ENCODE data around the gene FBLN2. TPM values are rescaled to one million over a fixed set of nuclear protein-coding genes. Genes with fewer than 3 reads are reported as not detected.

Gene FBLN2
- polyA plus RNA-seq, 3 donors: 0.08 TPM; not detected in 2

DNA sequence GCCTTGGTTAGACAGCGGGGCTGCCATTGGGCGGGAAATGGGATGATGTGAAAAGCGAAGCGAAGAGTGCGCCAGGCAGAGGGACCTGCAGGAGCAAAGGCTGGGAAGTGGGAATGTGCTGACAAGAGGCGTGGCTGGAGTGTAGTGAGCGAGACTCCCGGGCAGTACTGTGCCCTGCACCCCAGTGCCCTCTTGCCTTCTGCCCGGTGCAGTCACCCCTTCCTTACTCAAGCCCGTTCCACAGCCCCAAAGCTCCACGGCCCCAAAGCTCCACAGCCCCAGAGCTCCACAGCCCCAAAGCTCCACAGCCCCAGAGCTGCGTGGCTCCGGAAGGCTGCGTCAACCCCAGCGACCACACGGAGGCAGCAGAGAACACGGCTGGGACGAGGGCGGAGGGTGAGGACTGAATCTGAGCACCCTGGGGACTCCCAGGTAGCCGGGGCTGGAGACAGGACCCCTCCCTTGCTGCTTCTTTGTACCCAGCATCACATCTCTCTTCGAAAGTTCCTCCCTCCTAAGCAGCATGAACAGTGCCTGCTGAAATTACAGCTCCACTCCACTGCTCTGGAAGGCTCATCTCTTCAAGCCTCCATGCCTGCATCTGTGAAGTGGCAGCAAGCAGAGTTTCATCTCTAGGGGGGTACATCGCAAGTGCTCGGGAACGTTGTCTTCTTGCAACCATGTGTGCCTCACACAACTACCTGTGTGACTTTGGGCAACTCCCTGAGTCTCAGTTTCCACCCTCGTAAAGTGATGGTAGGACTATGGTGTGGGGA, 108.9 kb downstream of the FBLN2 start:
- intact Hi-C loops (cut with micrococcal nuclease): loop anchor here in 1 of 2 donors (10.0 kb wide), 1 partner anchor 563 kb away; no protein-coding TSS in a partner anchor
- H3K9me3 Mint-ChIP-seq: peaks cover 0 to 6% (median 0%) of the 10 kb centered on the region in 7 donors
- peaks cover 3% of the 10 kb centered on the region for H3K4me1 Mint-ChIP-seq
- Histone ChIP-seq H2AFZ (ENCODE audit: insufficient read depth, low read depth, low read length, poor library complexity, severe bottlenecking) (no peak overlapping the region), H3K27ac (ENCODE audit: low read depth in 1 of 2, low read length in 2 of 2) (no peak overlapping the region), H3K9ac (ENCODE audit: insufficient read depth, low read length, poor library complexity, severe bottlenecking) (no peak overlapping the region), H3K27me3 (ENCODE audit: control insufficient read depth in 2 of 2, insufficient read depth in 2 of 2, low read length in 2 of 2) (peaks cover 4 to 33% of the 10 kb centered on the region in 2 donors), H4K20me1 (ENCODE audit: insufficient read depth, low read length) (no peaks in the 10 kb centered on the region), H3K79me2 (ENCODE audit: insufficient read depth, low read length) (no peaks in the 10 kb centered on the region), H3K4me1 (ENCODE audit: control insufficient read depth in 1 of 2, insufficient read depth in 2 of 2, low read length in 2 of 2) (peaks cover 0 to 3% of the 10 kb centered on the region in 2 donors), H3K9me3 (replicated peaks in 1 of 2; ENCODE audit: control insufficient read depth in 1 of 2, insufficient read depth in 1 of 2, low read length in 2 of 2) (no peaks in the 10 kb centered on the region), H3K4me3 (replicated peaks in 1 of 3; ENCODE audit: low read depth in 2 of 3, low read length in 3 of 3) (no peak overlapping the region), H3K4me2 (replicated peaks; ENCODE audit: extremely low read depth, low read length, poor library complexity, severe bottlenecking) (no peak overlapping the region), H3K36me3 (replicated peaks in 1 of 2; ENCODE audit: control insufficient read depth in 1 of 2, insufficient read depth in 2 of 2, low read length in 2 of 2) (no peaks in the 10 kb centered on the region)
- H3K27ac Mint-ChIP-seq: no peak overlapping the region
- no peaks in the 10 kb centered on the region for H3K36me3 Mint-ChIP-seq
- peaks cover 26 to 42% (median 41%) of the 10 kb centered on the region in 3 donors for H3K27me3 Mint-ChIP-seq (ENCODE audit: low read depth in 3 of 3)
- 17% methylated on average over 19 of the region's 25 CpGs for WGBS (ENCODE audit: insufficient coverage)
- H3K4me3 Mint-ChIP-seq: peak overlapping the region in 1 of 2 donors; percentile 50
- TF ChIP-seq, protein P1, sequence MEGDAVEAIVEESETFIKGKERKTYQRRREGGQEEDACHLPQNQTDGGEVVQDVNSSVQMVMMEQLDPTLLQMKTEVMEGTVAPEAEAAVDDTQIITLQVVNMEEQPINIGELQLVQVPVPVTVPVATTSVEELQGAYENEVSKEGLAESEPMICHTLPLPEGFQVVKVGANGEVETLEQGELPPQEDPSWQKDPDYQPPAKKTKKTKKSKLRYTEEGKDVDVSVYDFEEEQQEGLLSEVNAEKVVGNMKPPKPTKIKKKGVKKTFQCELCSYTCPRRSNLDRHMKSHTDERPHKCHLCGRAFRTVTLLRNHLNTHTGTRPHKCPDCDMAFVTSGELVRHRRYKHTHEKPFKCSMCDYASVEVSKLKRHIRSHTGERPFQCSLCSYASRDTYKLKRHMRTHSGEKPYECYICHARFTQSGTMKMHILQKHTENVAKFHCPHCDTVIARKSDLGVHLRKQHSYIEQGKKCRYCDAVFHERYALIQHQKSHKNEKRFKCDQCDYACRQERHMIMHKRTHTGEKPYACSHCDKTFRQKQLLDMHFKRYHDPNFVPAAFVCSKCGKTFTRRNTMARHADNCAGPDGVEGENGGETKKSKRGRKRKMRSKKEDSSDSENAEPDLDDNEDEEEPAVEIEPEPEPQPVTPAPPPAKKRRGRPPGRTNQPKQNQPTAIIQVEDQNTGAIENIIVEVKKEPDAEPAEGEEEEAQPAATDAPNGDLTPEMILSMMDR (IDR thresholded peaks at IDR 0.05): peak; percentile 55
- no peak for DNase-seq

DNA sequence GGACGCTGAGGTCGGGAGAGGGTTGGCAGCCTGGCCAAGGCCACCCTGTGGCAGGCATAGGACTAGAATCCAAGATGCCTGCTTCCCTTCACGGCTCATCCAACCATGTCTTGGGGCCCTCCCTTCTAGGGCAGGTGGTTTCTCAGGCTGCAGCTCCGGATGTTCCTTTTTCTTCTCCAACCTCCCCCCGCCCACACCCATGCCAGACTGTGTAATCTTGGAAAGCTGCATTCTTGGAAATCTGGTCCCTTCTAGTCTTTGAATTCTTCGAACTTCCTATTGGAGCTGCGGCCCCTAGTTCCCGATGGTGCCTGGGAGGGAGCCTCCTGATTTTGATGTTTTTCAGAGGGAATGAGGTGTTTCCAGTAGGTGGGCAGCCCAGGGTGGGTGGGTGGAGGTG, 109.8 kb downstream of the FBLN2 start:
- intact Hi-C loops (cut with micrococcal nuclease): loop anchor here in 1 of 2 donors (10.0 kb wide), 1 partner anchor 564 kb away; no protein-coding TSS in a partner anchor
- Mint-ChIP-seq H3K36me3 (no peaks in the 10 kb centered on the region), H3K4me3 (no peak overlapping the region), H3K4me1 (peaks cover 3% of the 10 kb centered on the region), H3K27me3 (ENCODE audit: low read depth in 3 of 3) (peaks cover 23 to 40% (median 39%) of the 10 kb centered on the region in 3 donors), H3K27ac (no peak overlapping the region), H3K9me3 (peaks cover 0 to 4% (median 0%) of the 10 kb centered on the region in 7 donors)
- Histone ChIP-seq H3K4me1 (ENCODE audit: control insufficient read depth in 1 of 2, insufficient read depth in 2 of 2, low read length in 2 of 2) (peaks cover 0 to 3% of the 10 kb centered on the region in 2 donors), H3K79me2 (ENCODE audit: insufficient read depth, low read length) (no peaks in the 10 kb centered on the region), H3K27me3 (ENCODE audit: control insufficient read depth in 2 of 2, insufficient read depth in 2 of 2, low read length in 2 of 2) (peaks cover 4 to 33% of the 10 kb centered on the region in 2 donors), H3K9me3 (replicated peaks in 1 of 2; ENCODE audit: control insufficient read depth in 1 of 2, insufficient read depth in 1 of 2, low read length in 2 of 2) (no peaks in the 10 kb centered on the region), H3K4me2 (replicated peaks; ENCODE audit: extremely low read depth, low read length, poor library complexity, severe bottlenecking) (no peak overlapping the region), H3K27ac (ENCODE audit: low read depth in 1 of 2, low read length in 2 of 2) (no peak overlapping the region), H2AFZ (ENCODE audit: insufficient read depth, low read depth, low read length, poor library complexity, severe bottlenecking) (no peak overlapping the region), H4K20me1 (ENCODE audit: insufficient read depth, low read length) (no peaks in the 10 kb centered on the region), H3K36me3 (replicated peaks in 1 of 2; ENCODE audit: control insufficient read depth in 1 of 2, insufficient read depth in 2 of 2, low read length in 2 of 2) (no peaks in the 10 kb centered on the region), H3K9ac (ENCODE audit: insufficient read depth, low read length, poor library complexity, severe bottlenecking) (no peak overlapping the region), H3K4me3 (replicated peaks in 1 of 3; ENCODE audit: low read depth in 2 of 3, low read length in 3 of 3) (no peak overlapping the region)
- no peak for DNase-seq
- 90% methylated on average over 8 of the region's 8 CpGs for WGBS (ENCODE audit: insufficient coverage)
- TF ChIP-seq, protein P1 (IDR thresholded peaks at IDR 0.05): no peak

Measured in CD14-positive monocyte (primary cell).